ENCODE data around the gene SRD5A1.

The SRD5A1 gene

GRCh38 chr5:6599739-6600138, 33.5 kb upstream of the SRD5A1 start:
- Histone ChIP-seq H3K4me3 (IDR thresholded peaks at IDR 0.05; ENCODE audit: insufficient read depth, low read depth, low read length) (no peak overlapping the region), H3K27ac (no peak overlapping the region), H3K4me2 (no peak overlapping the region), H3K79me2 (ENCODE audit: insufficient read depth, low read depth) (no peaks in the 10 kb centered on the region), H3K4me1 (ENCODE audit: low read depth, poor library complexity, severe bottlenecking) (no peaks in the 10 kb centered on the region), H3K9ac (no peak overlapping the region), H3K36me3 (ENCODE audit: insufficient read depth) (peaks cover 23% of the 10 kb centered on the region; the same call in 1 of the 2 replicates), H3K27me3 (ENCODE audit: insufficient read depth, low read depth) (no peaks in the 10 kb centered on the region), H4K20me1 (ENCODE audit: insufficient read depth) (no peaks in the 10 kb centered on the region), H2AFZ (ENCODE audit: low read depth) (no peak overlapping the region)
- no peak for TF ChIP-seq CTCF (conservative IDR thresholded peaks at IDR 0.05; ENCODE audit: low read depth, low read length)

- no peak for TF ChIP-seq CTCF (conservative IDR thresholded peaks at IDR 0.05; ENCODE audit: low read depth, low read length)
- Histone ChIP-seq H3K36me3 (ENCODE audit: insufficient read depth) (peaks cover 27% of the 10 kb centered on the region; the same call in 1 of the 2 replicates), H3K4me3 (IDR thresholded peaks at IDR 0.05; ENCODE audit: insufficient read depth, low read depth, low read length) (no peak overlapping the region), H3K79me2 (ENCODE audit: insufficient read depth, low read depth) (no peaks in the 10 kb centered on the region), H4K20me1 (ENCODE audit: insufficient read depth) (no peaks in the 10 kb centered on the region), H3K4me2 (no peak overlapping the region), H3K9ac (no peak overlapping the region), H3K4me1 (ENCODE audit: low read depth, poor library complexity, severe bottlenecking) (no peaks in the 10 kb centered on the region), H3K27me3 (ENCODE audit: insufficient read depth, low read depth) (no peaks in the 10 kb centered on the region), H2AFZ (ENCODE audit: low read depth) (no peak overlapping the region), H3K27ac (no peak overlapping the region)
These were observed 32.0 kb upstream of the SRD5A1 start for GRCh38 chr5:6601271-6601670.

- TF ChIP-seq CTCF (conservative IDR thresholded peaks at IDR 0.05; ENCODE audit: low read depth, low read length), result no peak
- no peaks in the 10 kb centered on the region for H3K79me2 ChIP-seq (ENCODE audit: insufficient read depth, low read depth)
- H3K36me3 ChIP-seq (ENCODE audit: insufficient read depth), result peaks cover 30% of the 10 kb centered on the region; the same call in 1 of the 2 replicates
- no peak overlapping the region for H3K4me2 ChIP-seq
- no peak overlapping the region for H3K4me3 ChIP-seq (IDR thresholded peaks at IDR 0.05; ENCODE audit: insufficient read depth, low read depth, low read length)
- H4K20me1 ChIP-seq (ENCODE audit: insufficient read depth), result no peaks in the 10 kb centered on the region
- no peaks in the 10 kb centered on the region for H3K4me1 ChIP-seq (ENCODE audit: low read depth, poor library complexity, severe bottlenecking)
- H3K9ac ChIP-seq, result no peak overlapping the region
- H3K27ac ChIP-seq, result no peak overlapping the region
- H3K27me3 ChIP-seq (ENCODE audit: insufficient read depth, low read depth), result no peaks in the 10 kb centered on the region
- H2AFZ ChIP-seq (ENCODE audit: low read depth), result no peak overlapping the region
These were observed 31.4 kb upstream of the SRD5A1 start for GRCh38 chr5:6601816-6602215.

GRCh38 chr5:6602441-6602840, 30.8 kb upstream of the SRD5A1 start:
- no peak overlapping the region for H3K4me2 ChIP-seq
- no peaks in the 10 kb centered on the region for H3K4me1 ChIP-seq (ENCODE audit: low read depth, poor library complexity, severe bottlenecking)
- H3K27me3 ChIP-seq (ENCODE audit: insufficient read depth, low read depth), result no peaks in the 10 kb centered on the region
- no peak for TF ChIP-seq CTCF (conservative IDR thresholded peaks at IDR 0.05; ENCODE audit: low read depth, low read length)
- no peak overlapping the region for H3K27ac ChIP-seq
- peaks cover 35% of the 10 kb centered on the region; the same call in 1 of the 2 replicates for H3K36me3 ChIP-seq (ENCODE audit: insufficient read depth)
- no peak overlapping the region for H3K4me3 ChIP-seq (IDR thresholded peaks at IDR 0.05; ENCODE audit: insufficient read depth, low read depth, low read length)
- H2AFZ ChIP-seq (ENCODE audit: low read depth), result no peak overlapping the region
- H3K9ac ChIP-seq, result no peak overlapping the region
- no peaks in the 10 kb centered on the region for H4K20me1 ChIP-seq (ENCODE audit: insufficient read depth)
- no peaks in the 10 kb centered on the region for H3K79me2 ChIP-seq (ENCODE audit: insufficient read depth, low read depth)
